ENCODE results near the gene NKX2-3.

NKX2-3 gene

DNA sequence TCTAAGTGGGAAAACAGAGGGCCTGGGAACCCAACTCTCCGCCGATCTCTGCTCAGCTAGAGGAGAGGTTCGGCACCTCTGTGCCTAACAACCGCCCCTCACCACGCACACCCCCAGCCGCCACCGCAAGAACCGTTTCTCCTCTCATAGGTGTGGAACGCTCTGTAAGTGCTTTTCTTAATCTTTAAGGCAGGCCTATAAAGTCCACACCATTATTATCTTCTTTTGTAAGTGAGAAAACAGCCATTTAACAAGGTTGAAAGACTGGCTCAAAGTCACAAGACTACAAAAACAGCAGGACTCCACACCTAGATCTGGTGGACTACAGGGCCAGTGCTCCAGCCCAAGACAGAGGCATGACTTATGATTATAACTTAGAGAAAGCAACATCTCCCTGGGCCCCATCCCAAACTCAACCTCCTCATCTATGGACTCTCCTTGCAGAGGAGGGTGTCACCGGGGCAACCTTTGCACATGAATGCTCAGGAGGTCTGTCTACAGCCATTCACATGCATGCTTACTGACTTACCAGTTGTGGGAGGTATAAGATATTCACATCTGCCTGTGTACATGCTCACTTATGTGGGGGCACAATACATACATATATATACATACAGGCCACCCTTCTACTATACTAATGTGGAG, 7.9 kb upstream of the NKX2-3 start:
- H3K27ac ChIP-seq = no peak overlapping the region
- H3K4me3 ChIP-seq = no peak overlapping the region

- no peak overlapping the region for H3K27ac ChIP-seq
- no peak overlapping the region for H3K4me3 ChIP-seq
Observed at GRCh38 chr10:99525897-99526296, 6.8 kb upstream of the NKX2-3 start.

- Histone ChIP-seq H3K4me3 (no peak overlapping the region), H3K27ac (no peak overlapping the region)
Observed at GRCh38 chr10:99526861-99527504, 5.8 kb upstream of the NKX2-3 start.

GRCh38 chr10:99527526-99528493, 4.9 kb upstream of the NKX2-3 start:
- H3K27ac ChIP-seq = no peak overlapping the region
- no peak overlapping the region for H3K4me3 ChIP-seq

GRCh38 chr10:99528494-99529441, 4.0 kb upstream of the NKX2-3 start:
- no peak overlapping the region for H3K27ac ChIP-seq
- no peak overlapping the region for H3K4me3 ChIP-seq

DNA sequence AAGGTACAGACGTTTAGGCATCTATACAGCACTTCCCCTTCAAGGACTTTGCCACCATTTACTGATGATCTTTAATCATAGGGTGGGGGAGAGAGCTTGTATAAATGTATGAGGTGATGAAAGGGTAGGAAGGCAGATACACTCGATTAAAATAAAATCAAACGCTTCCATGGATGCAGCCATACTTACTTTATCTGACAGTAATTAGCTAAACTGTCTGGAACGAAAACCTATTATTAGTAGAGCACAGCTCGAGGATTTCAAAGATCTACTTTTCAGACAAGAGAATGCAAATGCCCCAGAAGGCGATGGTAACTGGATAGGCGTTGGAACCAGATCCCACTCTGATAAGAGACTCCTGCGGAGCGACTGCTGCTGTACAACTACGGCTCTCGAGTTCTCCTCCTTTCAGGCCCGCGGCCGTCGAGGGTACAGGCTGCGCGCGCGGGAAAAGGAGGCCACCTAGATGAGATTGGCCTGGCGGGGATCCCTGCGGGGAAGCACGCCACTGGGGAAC, 3.1 kb upstream of the NKX2-3 start:
- peak overlapping the region in 1 of 21 experiments; percentile 31 for H3K27ac ChIP-seq

DNA sequence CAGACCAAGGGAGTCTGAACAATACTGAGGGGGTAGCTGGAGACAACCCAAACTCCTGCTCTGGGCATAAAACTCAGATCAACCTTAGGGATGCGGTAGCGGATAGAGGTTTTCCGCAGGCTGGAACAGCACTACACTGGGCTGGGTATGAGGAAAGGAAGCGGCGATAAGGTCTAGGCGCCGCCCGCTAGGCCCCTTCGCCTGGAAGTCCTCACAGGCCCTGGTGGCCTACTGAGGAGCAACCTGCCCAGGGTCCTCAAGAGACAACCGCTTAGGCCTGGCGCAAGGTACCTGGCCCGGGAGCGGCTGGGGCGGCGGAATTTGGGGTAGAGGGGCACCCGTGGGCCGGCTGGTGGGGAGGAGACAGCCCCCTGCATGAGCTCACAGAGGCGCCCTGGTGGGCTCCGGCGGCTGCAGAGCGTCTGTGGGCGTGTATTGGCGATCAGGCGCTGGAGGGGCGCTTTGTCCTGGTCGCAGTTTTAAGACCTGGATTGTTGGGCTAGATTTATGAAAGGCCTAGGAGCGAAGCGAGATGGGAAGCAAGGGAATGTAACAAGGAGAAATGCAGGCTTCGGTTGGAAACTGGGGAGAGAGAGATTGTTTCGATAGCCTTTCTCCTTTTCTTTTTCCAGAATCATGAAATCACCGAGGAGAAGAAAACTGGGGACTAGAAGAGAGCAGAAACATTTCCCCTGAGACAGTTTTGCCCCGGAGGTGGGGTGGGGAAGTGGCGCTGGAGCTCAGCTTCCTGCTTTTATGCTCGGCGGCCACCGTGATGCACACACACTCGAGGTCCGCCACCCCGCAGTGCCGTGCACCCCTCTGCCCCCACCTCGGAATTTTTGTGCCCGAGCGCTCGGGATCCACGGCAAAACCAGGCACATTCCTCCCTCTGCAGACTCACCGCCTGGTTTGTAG, 2.4 kb upstream of the NKX2-3 start:
- peak overlapping the region in 1 of 21 experiments; percentile 31 for H3K27ac ChIP-seq
- H3K4me3 ChIP-seq = no peak overlapping the region

More for the DNA sequence above, 3.1 kb upstream of the NKX2-3 start:
- no peak overlapping the region for H3K4me3 ChIP-seq

GRCh38 chr10:99531026-99531695, 1.6 kb upstream of the NKX2-3 start:
- Histone ChIP-seq H3K4me3 (no peak overlapping the region), H3K27ac (no peak overlapping the region)

- peak overlapping the region in 1 of 7 experiments; percentile 37 for H3K4me3 ChIP-seq
Observed at GRCh38 chr10:99531696-99532593, 797 bp upstream of the NKX2-3 start.

DNA sequence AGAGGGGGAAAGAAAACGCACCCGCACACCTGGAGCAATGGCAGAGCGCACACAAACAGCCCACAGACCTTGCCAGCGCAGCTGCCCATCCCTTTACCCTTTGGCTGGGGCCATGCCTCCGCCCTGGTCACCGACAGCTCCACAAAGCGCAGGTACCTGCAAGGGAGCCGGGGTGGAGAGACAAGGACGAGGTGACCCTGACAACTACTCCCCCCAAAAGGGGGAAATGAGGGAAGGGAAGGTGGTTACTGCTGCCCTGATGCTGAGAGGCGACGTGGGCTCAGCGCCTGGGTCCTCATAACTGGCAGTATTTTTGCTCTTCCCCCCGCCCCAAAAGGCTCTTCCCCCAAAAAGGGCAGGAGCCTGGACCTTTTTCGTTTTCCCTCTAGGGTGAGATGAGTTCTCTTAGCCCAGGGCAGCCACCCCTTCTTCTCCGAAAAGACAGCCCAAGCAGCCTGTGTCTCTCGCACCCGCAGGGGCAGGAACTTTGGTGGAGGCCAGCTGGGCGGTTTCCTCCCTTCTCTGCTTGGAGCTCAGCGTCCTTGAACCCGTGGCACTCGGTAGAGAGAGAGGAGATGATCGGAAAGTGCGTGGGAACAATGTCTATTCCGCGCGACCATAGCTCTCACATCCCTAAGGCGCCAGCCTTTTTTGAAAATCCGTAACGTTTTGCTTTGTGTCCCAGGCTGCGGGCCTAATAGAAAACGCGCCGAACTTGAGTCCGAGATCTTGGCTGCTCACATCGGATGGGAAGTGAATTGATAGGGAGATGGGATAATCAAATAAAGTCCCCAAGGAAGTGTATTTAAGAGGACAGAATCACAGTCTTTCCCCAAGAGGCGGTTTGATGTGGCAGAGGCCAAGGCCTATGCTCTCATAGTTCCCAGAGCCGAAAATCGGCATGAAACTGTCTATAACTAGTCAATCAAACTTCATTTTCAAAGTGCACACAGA, 1.0 kb downstream of the NKX2-3 start:
- no peak overlapping the region for H3K4me3 ChIP-seq

More at GRCh38 chr10:99531696-99532593, 797 bp upstream of the NKX2-3 start:
- no peak overlapping the region for H3K27ac ChIP-seq

GRCh38 chr10:99534450-99534938, 1.8 kb downstream of the NKX2-3 start:
- Histone ChIP-seq H3K27ac (no peak overlapping the region), H3K4me3 (peak overlapping the region in 2 of 7 experiments; percentile 30 to 36)

More for the DNA sequence above, 1.0 kb downstream of the NKX2-3 start:
- no peak overlapping the region for H3K27ac ChIP-seq

- Histone ChIP-seq H3K4me3 (peak overlapping the region in 3 of 7 experiments; percentile 4 to 36 (median 30)), H3K27ac (no peak overlapping the region)
Observed at GRCh38 chr10:99534939-99535763, 2.4 kb downstream of the NKX2-3 start.

GRCh38 chr10:99535764-99536337, 3.1 kb downstream of the NKX2-3 start:
- H3K4me3 ChIP-seq = peak overlapping the region in 2 of 7 experiments; percentile 30 to 36
- no peak overlapping the region for H3K27ac ChIP-seq

All from skin epidermis (tissue), 12 donors.